Left lung (tissue), 10 donors: ENCODE results near the gene LIF. TPM values are rescaled to one million over a fixed set of nuclear protein-coding genes. Genes with fewer than 3 reads are reported as not detected.
A peak's percentile ranks its signal among the peaks of the same experiment; 100 is the strongest.

Source experiments
- ATAC-seq: fragments of 200-7000 bp; cut with Tn5 transposase; one replicate; pipeline ENCODE4 v1.9.1; 2020; ENCODE audit warnings: moderate library complexity
- DNase-seq, 4 donors: peaks; one replicate each; pipeline ENCODE4 v3.0.0-alpha.2; 2013 to 2020
- H3K27ac ChIP-seq, 2 donors: fragments of 200-600 bp; sonication (generic) in 1 of 2; one replicate each; pipeline versions ENCODE4 v1.5.0 to v1.8.0; 2020 to 2021
- H3K27me3 ChIP-seq, 2 donors: fragments of 200-600 bp; sonication (generic) in 1 of 2; one replicate each; pipeline versions ENCODE4 v1.5.0 to v1.8.0; 2020 to 2021
- H3K36me3 ChIP-seq, 2 donors: fragments of 200-600 bp; sonication (generic) in 1 of 2; one replicate each; pipeline versions ENCODE4 v1.5.0 to v1.8.0; 2020 to 2021
- H3K4me1 ChIP-seq, 2 donors: fragments of 200-600 bp; one replicate each; pipeline ENCODE4 v1.8.0; 2021
- H3K4me3 ChIP-seq, 2 donors: fragments of 200-600 bp; sonication (generic) in 1 of 2; one replicate each; pipeline versions ENCODE4 v1.5.0 to v1.8.0; 2020 to 2021; ENCODE audit warnings: mild to moderate bottlenecking in 1 of 2
- H3K9me3 ChIP-seq, 2 donors: fragments of 200-600 bp; sonication (generic) in 1 of 2; one replicate each; pipeline versions ENCODE4 v1.5.0 to v1.8.0; 2020 to 2021
- intact Hi-C, 2 donors: fragments of 100-400 bp; cut with DNase I; formaldehyde crosslinking; loops; one replicate each; pipeline versions ENCODE4 v1.11.2 to v1.14.2; 2022
- polyA plus RNA-seq, 6 donors: library from polyadenylated mRNA; unstranded; fragments of 120-200 nt; gene quantifications; one replicate each; pipeline ENCODE4 v1.2.1, GENCODE V29; 2013; ENCODE audit not compliant: insufficient read length in 6 of 6
- total RNA-seq, 2 donors: library from RNA; stranded (reverse); fragmentation: NEBNext Ultra II Directional; extraction: Animal tissue kit (Norgen Biotek cat#: 25700); gene quantifications; one replicate each; pipeline ENCODE4 v1.2.1, GENCODE V29; 2021
- TF ChIP-seq, protein P1 (sequence below), 2 donors: fragments of 200-600 bp; sonication (generic) in 1 of 2; IDR thresholded peaks; one replicate each; pipeline versions ENCODE4 v1.5.0 to v1.8.0; 2021; ENCODE audit warnings: antibody characterized with exemption in 2 of 2
- donor health status: DM: no; HTN: yes; CAD: no.
- donor health status: DM: no; HTN: no; CAD: no.

LIF gene
- total and polyA plus RNA-seq, 8 donors, result 1.4 to 10.7 (median 2.5) TPM

- intact Hi-C loops, result no loop called here
- peak overlapping the region in 1 of 2 donors; percentile 88 for H3K27ac ChIP-seq
- TF ChIP-seq, protein P1, sequence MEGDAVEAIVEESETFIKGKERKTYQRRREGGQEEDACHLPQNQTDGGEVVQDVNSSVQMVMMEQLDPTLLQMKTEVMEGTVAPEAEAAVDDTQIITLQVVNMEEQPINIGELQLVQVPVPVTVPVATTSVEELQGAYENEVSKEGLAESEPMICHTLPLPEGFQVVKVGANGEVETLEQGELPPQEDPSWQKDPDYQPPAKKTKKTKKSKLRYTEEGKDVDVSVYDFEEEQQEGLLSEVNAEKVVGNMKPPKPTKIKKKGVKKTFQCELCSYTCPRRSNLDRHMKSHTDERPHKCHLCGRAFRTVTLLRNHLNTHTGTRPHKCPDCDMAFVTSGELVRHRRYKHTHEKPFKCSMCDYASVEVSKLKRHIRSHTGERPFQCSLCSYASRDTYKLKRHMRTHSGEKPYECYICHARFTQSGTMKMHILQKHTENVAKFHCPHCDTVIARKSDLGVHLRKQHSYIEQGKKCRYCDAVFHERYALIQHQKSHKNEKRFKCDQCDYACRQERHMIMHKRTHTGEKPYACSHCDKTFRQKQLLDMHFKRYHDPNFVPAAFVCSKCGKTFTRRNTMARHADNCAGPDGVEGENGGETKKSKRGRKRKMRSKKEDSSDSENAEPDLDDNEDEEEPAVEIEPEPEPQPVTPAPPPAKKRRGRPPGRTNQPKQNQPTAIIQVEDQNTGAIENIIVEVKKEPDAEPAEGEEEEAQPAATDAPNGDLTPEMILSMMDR (IDR thresholded peaks at IDR 0.05), result no peak
Observed at GRCh38 chr22:30293026-30293425, 46.5 kb upstream of the LIF start.

DNA sequence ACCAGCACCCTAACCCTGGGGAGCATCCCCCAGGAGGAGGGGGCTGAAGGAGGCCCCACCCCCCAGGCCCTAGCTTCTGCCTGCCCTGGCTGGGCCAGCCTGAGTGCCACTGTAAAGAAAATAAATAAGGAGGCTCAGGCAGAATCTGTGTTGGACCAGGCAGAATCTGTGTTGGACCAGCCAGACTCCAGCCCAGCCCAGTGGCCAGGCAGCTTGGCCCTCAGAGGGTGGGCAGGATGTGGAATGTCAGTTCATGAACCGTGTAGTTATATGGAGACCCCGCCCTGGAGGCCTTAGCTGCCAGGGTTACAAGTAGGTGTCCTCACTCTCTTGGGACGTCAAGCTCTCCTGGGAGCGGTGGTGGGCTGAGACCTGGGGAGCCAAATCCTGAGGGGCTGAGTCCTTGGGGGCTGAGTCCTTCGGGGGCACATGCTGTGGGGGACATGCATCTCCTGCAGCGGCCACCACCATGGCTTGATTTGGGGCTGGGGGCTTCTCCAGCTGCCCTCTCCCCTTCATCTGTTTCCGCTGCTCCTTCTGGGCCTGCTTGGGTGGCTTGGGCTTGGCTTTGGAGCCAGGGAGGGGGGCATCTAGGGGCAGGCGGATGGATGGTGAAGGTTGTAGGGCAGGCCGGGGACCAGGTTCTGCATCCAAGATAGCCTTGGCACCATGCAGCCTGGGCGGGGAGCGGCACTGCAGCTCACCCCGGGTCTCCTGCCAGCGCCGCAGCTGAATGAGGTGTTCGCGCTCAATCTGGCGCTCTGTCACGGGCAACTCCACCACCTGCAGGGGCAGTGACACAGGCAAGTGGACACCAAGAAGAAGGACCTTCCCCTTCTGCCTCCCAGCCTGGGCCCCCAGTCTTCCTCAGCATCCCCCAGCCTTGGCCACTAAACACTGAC, 45.8 kb upstream of the LIF start:
- peak overlapping the region; percentile 87 to 88 for H3K27ac ChIP-seq
- ATAC-seq, result no peak
- intact Hi-C loops, result no loop called here
- H3K4me3 ChIP-seq, result no peak overlapping the region
- H3K36me3 ChIP-seq, result peaks cover 0 to 59% of the 10 kb centered on the region in 2 donors
- peaks cover 35 to 56% of the 10 kb centered on the region in 2 donors for H3K4me1 ChIP-seq
- H3K27me3 ChIP-seq, result no peaks in the 10 kb centered on the region
- TF ChIP-seq, protein P1 (IDR thresholded peaks at IDR 0.05), result no peak
- peak in 1 of 4 donors; percentile 56 for DNase-seq
- no peaks in the 10 kb centered on the region for H3K9me3 ChIP-seq

More at GRCh38 chr22:30293026-30293425, 46.5 kb upstream of the LIF start:
- Histone ChIP-seq H3K27me3 (no peaks in the 10 kb centered on the region), H3K4me3 (no peak overlapping the region), H3K4me1 (peaks cover 37 to 56% of the 10 kb centered on the region in 2 donors), H3K36me3 (peaks cover 0 to 66% of the 10 kb centered on the region in 2 donors), H3K9me3 (no peaks in the 10 kb centered on the region)
- DNase-seq (no peak), ATAC-seq (no peak)

- H3K4me1 ChIP-seq, result peaks cover 31 to 57% of the 10 kb centered on the region in 2 donors
- ATAC-seq, result peak; percentile 7
- DNase-seq, result peak; percentile 59 to 82 (median 81)
Observed at GRCh38 chr22:30291058-30291892, 44.7 kb upstream of the LIF start.

DNA sequence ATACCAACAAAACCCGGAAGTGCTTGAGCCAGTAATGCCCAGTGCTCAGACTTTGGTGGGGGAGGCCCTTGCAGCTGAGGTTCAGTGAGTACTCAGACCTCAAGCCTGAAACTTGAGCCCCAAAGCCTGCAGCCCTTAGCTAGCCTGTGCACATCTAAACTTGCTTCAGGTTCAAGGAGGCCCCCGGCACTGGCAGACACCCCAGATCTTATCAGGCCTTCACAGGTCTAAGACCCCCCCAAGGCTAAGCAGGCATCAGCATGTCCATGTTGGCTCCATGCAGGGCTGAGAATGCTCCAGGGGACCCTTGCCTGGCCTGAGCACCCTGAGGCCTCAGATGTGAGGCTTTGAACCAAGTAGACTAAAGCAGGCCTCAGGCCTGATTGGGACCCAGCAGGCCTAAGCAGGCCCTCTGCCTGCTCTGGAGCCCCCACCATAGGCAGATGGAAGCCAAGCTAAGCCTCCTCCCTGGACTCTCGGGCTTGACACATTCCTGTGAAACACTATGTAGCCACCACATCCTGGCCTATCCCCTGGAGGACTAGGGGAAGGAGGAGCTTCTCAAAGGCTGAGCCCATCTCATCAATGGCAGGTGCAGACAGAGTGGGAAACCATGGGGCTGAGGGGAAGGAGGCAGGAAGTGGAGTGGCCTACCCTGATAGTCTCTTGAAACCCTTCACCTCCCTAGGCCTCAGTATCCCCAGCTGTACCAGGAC, 43.9 kb upstream of the LIF start:
- intact Hi-C loops, result no loop called here
- peak overlapping the region in 1 of 2 donors; percentile 96 for H3K4me3 ChIP-seq
- H3K27ac ChIP-seq, result peak overlapping the region; percentile 87 to 88
- peak in 1 of 4 donors; percentile 60 for DNase-seq
- H3K4me1 ChIP-seq, result peaks cover 31 to 57% of the 10 kb centered on the region in 2 donors
- no peak for ATAC-seq
- no peaks in the 10 kb centered on the region for H3K9me3 ChIP-seq
- peaks cover 0 to 44% of the 10 kb centered on the region in 2 donors for H3K36me3 ChIP-seq
- no peaks in the 10 kb centered on the region for H3K27me3 ChIP-seq
- TF ChIP-seq, protein P1 (IDR thresholded peaks at IDR 0.05), result no peak

More at GRCh38 chr22:30291058-30291892, 44.7 kb upstream of the LIF start:
- Histone ChIP-seq H3K9me3 (no peaks in the 10 kb centered on the region), H3K36me3 (peaks cover 0 to 50% of the 10 kb centered on the region in 2 donors), H3K27ac (peak overlapping the region; percentile 87 to 88), H3K4me3 (no peak overlapping the region), H3K27me3 (no peaks in the 10 kb centered on the region)
- intact Hi-C loops, result no loop called here
- TF ChIP-seq, protein P1 (IDR thresholded peaks at IDR 0.05), result no peak
